HG03108 (cell line): ENCODE data around the gene NMNAT2.

Source experiments
- ATAC-seq: cut with Tn5 transposase; IDR thresholded peaks from one replicate; pipeline ENCODE4 v1.9.1; 2021; ENCODE audit warnings: moderate library complexity; ENCODE audit not compliant: unreplicated experiment

The NMNAT2 gene

DNA sequence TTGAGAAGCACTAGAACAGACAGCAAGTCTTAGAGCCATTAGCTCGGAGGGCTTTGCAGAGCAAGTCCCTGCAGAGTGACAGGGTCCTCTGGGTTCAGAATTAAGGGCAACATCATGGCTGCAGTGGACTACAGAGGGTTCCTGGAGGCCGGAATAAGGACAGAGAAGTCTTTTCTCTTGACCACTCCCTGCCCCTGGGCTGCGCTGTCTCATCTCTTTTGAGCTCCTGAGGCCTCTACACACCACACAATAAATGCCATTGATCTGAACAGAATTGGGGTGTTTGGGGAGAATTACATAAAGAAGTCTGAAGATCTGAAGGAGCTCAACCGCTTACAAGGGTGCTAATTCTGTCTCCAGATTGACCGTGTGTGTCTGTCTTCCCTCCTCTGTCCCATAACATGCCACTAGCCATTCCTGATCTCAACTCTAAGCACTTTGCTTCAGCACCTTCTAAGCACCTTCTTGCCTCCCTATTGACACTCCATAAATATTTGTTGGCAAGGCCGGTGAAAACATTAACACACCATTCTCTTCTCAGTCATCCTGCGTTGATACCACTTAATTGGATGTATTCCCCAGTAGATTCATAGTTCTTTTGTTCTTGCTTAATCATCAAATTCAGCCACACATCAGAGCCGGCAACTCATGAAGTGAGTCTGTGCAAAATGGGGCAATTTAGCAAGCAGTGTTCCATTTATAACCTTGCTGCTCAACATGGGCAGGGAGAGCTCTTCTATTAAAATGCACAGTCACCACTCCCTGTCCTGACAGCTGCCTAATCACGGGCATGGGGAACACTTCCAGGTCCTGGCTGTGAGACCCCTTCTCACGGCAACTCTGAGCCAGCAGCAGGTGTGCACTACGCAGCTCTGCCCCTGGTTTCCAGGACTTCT is 49.7 kb downstream of the NMNAT2 start:
- ATAC-seq: no peak

DNA sequence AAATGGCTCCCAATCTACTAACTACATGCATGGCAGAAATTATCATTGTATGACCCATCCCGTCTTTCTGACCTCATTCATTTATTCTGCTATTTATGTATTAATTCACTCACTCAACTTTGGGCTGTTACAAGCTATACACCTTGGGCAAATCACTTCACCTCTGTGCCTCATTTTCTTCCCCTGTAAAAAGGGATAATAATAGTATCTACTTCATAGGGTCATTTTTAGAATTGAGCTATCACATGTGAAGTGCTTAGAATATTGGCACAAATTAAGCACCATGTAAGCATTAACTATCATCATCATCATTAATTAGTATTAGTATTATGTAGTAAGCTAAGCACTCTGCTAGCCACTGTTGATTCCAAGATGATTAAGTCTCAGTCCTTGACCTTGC is 52.1 kb downstream of the NMNAT2 start:
- no peak for ATAC-seq

DNA sequence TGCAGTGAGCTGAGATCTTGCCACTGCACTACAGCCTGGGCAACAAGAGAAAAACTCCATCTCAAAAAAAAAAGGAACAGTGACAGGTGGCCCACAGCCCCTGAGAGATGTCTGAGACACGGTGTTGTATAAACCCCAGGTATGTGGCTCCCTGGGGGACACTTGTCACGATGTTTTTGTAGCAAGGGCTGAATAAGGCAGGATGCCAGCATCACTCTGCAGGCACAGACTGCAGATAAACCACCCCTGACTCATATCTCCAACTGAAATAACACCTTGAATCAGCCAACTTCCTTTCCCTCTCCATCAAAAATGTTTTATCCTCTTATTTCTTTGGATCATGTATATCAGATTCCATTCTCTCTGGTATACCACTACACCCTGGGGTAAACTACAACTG is 52.5 kb downstream of the NMNAT2 start:
- ATAC-seq: no peak

DNA sequence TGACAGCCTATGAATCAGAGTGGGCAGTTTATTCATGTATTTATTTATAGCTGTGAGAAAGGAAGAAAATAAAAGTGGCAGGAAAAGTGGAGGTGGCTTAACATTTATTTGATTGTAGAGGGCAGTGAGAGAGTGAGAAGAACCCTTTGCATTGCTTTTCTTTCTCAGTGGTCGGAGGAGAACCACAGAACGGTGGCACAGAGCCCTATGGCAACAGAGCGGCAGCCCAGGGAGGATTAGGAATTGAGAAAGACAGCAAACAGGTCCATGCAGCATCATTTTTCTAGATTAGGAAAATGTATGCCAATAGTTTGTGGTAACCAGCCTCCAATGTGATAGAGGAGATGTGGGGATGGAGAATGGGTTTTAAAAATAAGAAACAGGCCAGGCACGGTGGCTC is 53.1 kb downstream of the NMNAT2 start:
- no peak for ATAC-seq

DNA sequence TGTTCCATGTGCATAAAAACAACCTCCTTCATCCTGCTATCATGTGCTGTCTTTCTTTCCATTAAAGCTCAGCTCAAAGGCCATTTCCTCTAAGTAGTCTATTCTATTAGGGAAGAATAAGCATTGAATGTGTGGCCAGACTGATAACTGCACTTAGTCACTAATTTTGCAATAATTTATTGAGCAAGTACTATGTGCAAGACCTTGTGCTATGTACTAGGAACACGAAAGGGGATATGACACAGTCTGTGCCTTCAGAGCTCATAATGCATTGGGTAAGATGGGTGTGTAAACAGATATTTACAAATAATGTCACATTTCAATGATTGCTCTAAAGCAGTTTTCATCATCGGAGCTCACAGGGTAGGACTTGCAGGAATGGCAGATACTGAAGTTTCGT is 54.2 kb downstream of the NMNAT2 start:
- ATAC-seq: no peak

DNA sequence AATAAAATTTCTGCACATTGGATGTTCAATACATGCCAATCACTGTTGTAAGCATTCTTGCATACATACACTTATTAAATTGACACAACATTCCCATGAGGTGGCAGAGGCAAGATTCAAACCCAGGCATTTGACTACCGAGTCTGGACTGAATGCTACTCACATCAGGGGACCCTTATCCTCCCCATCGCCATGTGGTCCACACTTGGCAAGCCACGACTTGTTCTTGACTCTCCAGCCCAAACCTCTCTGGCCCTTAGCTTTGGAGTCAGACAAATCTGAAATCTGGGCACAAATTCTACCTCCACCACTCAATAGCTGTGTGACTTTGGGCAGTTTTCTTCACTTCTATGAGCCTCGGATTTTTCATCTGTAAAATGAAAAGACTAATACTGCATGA is 57.1 kb downstream of the NMNAT2 start:
- no peak for ATAC-seq

DNA sequence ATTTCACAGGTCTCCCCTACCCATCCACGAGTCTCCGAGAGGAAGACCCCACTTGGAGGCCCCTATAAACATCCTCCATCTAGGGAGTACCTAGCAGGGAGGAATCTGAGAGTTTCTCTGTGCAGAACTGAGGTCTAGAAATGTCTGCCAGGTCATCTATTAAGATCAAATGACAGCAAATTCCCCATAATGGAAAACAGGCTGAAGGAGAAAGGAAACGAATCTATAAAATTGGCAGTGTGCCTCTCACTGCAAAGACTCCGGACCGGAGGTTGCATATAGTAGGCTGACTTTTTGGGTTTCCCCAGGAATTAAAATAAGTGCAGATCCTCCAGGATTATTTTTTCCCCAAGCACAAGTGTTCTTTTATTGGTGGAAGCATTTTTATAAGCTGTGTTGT is 57.7 kb downstream of the NMNAT2 start:
- no peak for ATAC-seq

DNA sequence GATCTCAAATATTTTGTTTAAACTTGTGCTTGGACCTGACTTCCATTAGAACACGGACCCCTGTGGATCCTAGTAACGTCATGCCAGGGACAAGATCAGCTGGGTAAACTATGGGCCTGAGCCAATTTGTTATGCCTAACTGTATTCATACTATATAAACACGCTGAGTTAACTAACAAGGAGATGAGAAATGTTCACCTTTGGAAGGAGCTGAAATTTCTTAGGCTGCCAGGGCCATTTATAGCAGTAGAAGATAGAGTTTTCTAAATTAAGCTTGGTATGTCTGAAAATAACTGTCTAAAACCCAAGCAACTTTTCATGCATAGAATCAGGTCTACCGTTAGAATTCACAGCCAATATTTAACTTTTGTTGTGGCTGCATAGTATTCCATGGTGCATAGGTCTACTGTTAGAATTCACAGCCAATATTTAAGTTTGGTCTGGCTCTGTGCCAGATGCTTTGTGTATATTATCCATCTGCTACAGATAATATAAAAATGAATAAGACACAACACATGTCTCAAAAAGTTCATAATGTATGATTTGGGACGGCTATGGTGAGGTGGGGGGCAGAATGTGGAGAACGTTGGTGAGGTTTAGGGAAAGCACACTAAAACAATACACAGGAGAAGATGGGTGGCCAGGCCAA is 61.5 kb downstream of the NMNAT2 start:
- no peak for ATAC-seq

DNA sequence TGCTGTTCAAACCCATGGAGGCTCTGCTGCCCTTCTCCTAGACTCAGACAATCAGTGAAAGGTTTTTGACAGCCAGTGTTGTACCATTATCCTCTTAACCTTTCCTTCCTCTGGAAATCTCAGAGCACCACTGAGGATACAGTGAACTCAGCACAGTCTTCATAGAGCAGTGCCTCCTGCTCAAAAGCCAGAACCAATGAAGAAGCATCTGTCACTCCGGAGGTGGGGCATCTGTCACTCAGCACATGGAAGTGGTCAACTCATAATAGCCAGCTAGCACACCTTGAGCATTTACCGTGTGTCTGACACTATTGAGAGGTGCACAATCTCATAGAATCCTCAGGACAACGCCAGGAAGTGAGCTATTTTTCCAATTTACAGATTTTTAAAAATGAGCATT is 62.4 kb downstream of the NMNAT2 start:
- ATAC-seq: no peak

DNA sequence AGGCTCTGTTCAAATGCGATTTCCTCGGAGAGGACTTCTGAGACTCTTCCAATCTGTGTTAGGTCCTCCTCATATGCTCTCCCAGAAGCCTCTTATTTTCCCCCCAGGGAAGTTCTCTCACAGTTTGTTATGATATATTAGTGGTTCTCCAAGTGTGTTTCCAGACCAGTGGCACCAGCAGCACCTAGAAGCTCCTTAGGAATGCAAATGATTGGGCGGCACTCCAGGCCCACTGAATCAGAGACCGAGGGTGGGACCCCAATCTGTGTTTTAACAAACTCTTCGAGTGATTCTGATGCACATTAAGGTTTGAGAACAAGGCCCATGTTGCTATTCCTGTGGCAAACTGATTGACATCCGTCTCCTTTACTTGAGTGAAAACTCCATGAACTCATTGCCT is 63.0 kb downstream of the NMNAT2 start:
- ATAC-seq: no peak

DNA sequence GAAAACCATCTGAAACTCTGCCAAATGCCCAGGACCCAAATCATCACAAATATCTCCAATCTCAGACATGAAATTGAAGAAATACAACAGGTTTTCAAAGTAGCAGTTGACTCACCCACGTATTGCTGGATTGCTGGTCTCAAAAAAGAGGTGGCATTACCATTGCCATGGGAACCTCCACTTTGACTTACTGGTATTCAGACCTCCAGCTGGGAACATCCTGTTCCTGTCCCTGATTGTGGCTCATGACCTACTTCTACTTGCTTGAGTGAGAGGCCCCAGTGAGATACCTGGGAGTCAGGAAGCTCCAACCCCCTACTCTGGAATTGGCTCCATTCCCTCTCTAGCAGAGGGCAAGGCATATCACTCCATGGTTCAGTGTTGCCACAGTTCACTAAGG is 64.6 kb downstream of the NMNAT2 start:
- no peak for ATAC-seq

DNA sequence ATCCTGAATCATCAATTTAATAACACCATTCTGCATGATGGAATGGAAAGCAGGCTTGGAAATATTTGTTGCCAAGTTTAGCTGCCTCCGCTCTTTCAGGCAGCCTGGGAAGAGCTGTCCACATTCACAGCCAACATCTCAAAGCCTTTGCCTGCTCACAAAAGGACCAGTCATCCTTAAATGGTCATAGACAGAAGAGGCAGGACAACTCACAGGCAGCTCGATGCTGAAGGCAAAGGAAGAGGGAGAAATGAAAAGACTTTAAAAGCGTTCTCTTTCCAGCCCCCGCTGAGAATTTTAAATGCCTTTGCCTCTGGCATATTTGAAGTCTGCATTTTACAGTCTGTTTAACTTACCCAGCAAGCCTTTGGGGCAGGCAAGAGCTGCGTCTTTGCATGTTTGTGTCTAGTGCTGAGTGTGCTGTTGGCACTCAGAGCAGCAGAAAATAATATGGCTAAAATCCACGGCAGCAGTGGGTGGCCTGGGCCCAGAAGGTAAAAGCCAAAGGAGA is 68.9 kb downstream of the NMNAT2 start:
- no peak for ATAC-seq

DNA sequence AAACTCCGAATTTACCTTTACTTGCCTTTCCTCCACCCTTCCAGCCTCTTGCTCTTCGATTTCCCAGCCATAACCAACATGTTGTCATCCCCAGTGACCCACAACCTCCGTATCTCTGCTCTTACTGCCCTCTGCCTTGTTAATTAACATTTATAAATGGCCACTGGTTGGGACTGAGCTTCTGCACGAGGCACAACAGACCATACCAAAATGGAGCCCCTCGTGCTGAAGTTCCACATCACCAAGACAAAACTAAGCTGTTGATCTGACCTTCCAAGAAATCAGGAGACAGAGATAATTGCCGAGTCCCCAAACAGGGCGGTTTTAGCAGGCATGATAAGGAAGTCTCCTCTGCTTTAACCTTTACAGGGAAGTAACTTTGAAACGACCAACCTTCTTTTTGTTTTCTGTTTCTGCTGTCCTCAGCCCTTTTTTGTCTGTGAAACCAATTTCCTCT is 71.9 kb downstream of the NMNAT2 start:
- ATAC-seq: no peak

DNA sequence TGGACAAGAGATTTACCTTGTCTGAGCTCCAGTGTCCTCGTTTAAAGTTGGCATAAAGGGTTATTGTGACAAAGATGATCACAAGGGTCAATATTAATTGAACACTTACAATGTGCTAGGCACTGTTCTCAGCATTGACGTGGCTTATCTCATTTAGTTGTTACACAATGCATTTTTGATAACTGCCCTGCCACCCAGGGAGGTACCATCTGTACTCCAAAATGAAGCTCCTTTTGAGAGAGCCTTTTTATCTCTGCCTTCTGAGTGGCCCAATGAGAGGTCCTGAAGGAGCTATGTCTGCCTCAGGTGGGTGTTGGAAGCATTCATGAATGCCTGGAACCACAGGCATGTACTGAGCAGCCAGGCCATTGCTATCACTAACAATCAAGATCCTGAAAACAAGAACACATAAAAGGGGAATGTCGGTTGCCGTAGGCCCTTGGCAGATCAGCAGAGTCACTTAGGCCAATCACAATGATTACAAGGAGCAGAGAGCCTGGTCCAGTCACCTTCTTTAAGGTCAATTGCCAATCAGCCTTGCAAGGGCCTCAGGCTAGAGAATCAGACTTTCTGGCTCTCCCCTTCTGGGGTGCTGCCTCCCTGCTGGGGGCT is 78.5 kb downstream of the NMNAT2 start:
- ATAC-seq: no peak

DNA sequence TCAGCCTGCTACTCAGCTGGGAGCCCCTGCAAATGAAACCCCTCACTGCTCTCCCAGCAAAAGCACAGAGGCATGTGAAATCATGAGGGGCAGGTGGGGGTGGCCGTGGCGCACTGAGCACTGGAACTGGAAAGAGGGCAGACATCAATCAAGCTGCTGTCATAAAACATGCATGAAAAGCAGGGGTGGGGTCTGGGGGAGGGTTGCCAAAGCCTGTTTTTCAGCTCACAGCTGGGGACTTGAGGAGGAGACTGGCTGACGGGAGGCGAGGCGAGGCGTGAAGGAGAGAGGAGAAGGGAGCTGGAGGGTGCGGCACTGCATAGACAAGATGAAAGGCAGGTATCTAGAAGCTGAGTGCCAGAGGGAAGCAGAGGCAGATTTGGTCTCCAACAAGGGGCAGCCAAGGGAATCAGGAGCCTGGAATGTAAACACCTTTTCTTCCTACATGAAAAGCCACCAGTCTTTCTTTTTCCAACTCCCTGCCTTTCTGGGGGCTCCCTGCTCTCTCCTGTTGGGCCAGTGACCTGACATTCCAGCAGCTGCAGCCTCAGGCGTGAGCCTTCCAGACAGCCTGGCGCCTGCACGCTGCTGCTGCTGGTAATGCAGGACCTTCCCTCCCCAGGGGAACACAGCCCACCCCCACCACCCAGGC is 87.0 kb downstream of the NMNAT2 start:
- ATAC-seq: no peak

DNA sequence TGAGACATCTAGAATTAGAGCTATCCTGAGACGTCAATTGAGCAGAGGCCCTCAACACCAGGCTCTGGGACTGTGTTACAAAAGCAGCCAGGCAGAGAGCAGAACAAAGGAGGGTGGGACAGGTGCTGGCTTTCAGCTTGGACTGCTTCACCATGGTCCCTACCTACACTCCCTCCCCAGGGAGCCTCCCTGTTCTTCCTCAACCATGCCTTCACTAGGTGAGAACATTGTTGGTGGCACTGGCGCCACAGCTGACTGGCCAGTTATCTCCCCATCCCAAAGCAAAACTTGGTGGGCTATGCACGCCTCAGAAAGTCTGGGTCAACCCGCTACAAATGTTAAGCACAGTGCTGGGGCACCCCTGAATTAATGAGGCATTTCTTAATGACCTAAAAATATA is 87.8 kb downstream of the NMNAT2 start:
- ATAC-seq: no peak

DNA sequence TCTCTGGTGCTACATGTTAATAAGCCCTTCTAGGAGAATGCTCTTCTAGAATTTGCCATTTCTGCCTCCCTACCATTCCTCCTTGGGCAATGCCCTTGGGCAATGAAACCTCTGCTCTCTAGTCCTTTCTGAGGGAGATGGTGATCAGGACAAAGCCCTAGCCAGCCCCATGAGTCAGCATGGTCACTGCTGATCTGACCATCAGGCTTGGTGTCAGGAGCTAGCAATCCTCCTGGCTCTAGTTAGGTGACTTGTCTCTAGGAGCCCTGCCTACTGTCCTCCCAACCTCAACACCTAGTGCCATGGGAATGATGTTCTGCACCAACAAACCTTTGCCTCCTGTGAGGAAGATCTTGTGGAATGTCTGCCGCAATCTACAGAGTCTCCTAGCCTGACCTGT is 89.8 kb downstream of the NMNAT2 start:
- no peak for ATAC-seq

DNA sequence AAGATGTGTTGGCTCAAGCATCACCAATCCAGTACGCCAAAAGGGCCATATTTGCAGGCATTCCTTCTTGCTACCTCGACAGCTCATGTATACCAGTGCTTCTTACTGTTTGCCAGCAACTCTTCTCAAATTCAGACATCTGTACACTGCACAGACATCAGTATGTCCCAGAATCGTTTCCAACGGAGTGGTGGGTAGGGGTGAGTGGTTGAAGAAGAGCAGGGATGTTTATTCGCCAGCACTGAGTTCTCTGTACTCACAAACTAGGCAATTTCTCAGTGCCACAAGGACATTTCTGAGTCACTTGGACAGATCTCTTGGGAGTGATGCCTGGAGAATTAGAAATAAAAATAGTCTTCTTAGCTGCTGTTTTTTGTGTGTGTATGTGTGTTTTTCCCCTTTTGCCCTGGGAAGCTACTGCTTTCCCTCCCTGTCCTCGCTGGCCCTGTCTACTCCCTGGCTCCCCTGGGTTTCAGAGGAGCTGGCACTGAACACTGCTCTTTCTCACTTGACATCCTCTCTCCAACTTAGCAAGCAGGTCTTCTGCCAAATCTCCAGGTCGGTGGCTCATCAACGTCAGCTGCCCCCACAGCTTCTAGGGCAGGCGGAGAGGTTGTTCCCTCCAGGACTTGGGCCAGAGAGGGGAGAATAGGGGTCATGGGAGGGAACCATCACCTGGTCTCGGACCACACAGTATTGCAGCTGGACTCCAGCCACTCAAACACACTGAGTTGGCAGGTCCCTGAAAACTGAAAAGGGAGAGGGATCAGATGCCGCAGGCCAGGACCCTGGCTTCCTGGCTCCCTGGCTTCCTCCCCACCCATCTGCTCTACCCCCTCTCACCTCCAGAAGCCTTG is 90.5 kb downstream of the NMNAT2 start:
- ATAC-seq: no peak

DNA sequence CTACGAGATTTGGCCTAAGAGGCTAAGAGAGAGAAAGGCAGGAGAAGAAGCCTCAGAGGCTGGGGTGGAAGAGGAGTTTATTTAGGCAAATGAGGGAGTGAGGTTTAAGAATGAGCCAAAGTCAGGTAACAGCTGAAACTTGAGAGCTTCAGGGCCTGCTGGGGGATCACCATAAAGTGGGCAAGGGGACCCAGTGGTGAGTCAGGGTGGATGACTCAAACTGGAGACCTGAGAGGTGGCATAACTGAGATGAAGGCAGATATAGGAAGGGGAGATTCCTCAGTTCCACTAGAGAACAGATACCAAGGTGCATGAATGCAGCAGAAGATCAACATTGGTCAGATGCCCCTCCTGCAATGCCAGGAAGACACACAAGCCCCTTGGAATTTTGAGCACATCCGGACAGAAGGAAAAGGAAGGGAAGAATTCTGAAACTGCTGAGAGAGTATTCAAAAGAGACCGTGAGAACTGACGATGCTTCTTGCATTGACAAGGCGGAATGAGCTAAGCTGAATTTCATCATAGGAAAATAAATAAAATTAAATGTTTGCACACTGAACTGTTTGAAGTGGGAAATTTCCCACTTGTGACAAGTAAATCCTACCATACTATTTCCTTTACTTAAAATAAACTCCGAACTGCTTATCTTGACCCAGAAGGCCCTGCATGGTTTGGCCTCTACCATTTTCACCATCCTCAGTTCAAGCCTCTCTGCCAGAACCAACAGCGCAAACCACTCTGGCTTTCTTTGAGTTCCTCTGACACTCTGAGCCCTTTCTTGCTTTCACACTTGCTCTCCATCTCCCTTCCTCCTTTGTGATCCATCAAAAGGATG is 94.1 kb downstream of the NMNAT2 start:
- no peak for ATAC-seq

DNA sequence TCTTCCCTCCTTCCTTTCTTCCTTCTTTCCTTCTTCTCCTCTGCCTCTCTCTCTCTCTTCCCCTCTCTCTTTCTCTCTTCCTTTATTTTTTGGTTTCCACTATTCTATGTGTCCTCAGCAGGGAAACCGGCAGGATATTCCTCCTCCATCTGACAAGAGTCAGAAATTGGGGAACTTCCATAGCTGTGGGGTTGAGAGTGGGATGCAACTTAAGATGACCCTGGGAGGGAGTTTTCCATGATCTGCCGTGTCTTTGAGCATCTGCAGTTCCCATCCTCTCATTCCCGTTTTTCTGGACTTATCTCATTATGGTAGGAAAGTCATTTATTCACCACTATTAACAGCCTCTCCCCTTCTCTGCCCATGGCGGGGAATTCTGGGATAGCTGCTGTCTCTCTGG is 98.6 kb downstream of the NMNAT2 start:
- ATAC-seq: no peak
